Stimulated activated CD4-positive, alpha-beta T cell treated with anti-CD3 and anti-CD28 coated beads, TNF-alpha, amount 100 ng/mL, for 48 hours (primary cell): ENCODE results near the gene MTERF4.

ENCODE experiments used
- DNase-seq, 3 donors: peaks; one replicate each; pipeline ENCODE4 v3.0.0-alpha.2; 2020; ENCODE audit warnings: low read depth in 3 of 3

The MTERF4 gene

GRCh38 chr2:241102239-241102803 is at the start of gene MTERF4:
MTERF4 (minus strand) TSS chr2:241102287; CDS start chr2:241102273, 14 bp downstream.
- peak; percentile 82 to 84 (median 82) for DNase-seq

- DNase-seq: no peak
These were observed 48.8 kb upstream of the MTERF4 start for GRCh38 chr2:241150660-241151530.

GRCh38 chr2:241149925-241150659 is 48.0 kb upstream of the MTERF4 start, which contains the start of gene PPP1R7:
PPP1R7 (plus strand) TSS chr2:241150467; CDS start chr2:241150496, 29 bp downstream.
- DNase-seq: peak; percentile 89 to 94 (median 92)

GRCh38 chr2:241149675-241149924 is 47.5 kb upstream of the MTERF4 start:
- no peak for DNase-seq

GRCh38 chr2:241148891-241149674 is 47.0 kb upstream of the MTERF4 start, which contains the start of gene PASK:
PASK (minus strand) TSS chr2:241149472; CDS start chr2:241143032, 6,440 bp downstream.
- peak; percentile 88 to 95 (median 91) for DNase-seq

- DNase-seq: no peak
These were observed 46.2 kb upstream of the MTERF4 start for GRCh38 chr2:241148239-241148638.

- DNase-seq: no peak
These were observed 45.2 kb upstream of the MTERF4 start for GRCh38 chr2:241147336-241147735.

- DNase-seq: no peak
These were observed 44.2 kb upstream of the MTERF4 start for GRCh38 chr2:241146286-241146685.

GRCh38 chr2:241142593-241142992 is 40.5 kb upstream of the MTERF4 start:
- no peak for DNase-seq

GRCh38 chr2:241142063-241142462 is 40.0 kb upstream of the MTERF4 start:
- DNase-seq: no peak

GRCh38 chr2:241141214-241141770 is 39.2 kb upstream of the MTERF4 start:
- DNase-seq: no peak

GRCh38 chr2:241140445-241140840 is 38.4 kb upstream of the MTERF4 start:
- no peak for DNase-seq

GRCh38 chr2:241139531-241140444 is 37.7 kb upstream of the MTERF4 start:
- DNase-seq: no peak

GRCh38 chr2:241138471-241138870 is 36.4 kb upstream of the MTERF4 start:
- no peak for DNase-seq

GRCh38 chr2:241137276-241138190 is 35.4 kb upstream of the MTERF4 start:
- DNase-seq: no peak

- DNase-seq: no peak
These were observed 34.7 kb upstream of the MTERF4 start for GRCh38 chr2:241136661-241137260.

GRCh38 chr2:241136191-241136590 is 34.1 kb upstream of the MTERF4 start:
- DNase-seq: no peak

GRCh38 chr2:241135737-241136136 is 33.6 kb upstream of the MTERF4 start:
- no peak for DNase-seq

GRCh38 chr2:241134711-241135110 is 32.6 kb upstream of the MTERF4 start:
- DNase-seq: no peak
